IMR-90 (cell line): ENCODE data around the gene M6PR. TPM values are rescaled to one million over a fixed set of nuclear protein-coding genes. Genes with fewer than 3 reads are reported as not detected.
A peak's percentile ranks its signal among the peaks of the same experiment; 100 is the strongest.

Source experiments
- BHLHE40 ChIP-seq: fragments of 150-350 bp; IDR thresholded peaks from 2 replicates; pipeline ENCODE4 v1.6.1; 2016; ENCODE audit warnings: mild to moderate bottlenecking, low read depth, low read length
- CHD1 ChIP-seq: IDR thresholded peaks from 2 replicates; pipeline ENCODE4 v1.6.1; 2012; ENCODE audit warnings: low read depth, low read length, improper control_type of control experiment
- ELK1 ChIP-seq: fragments of 150-350 bp; IDR thresholded peaks from 2 replicates; pipeline ENCODE4 v1.6.1; 2016; ENCODE audit warnings: low read depth, mild to moderate bottlenecking, low read length, moderate library complexity, borderline replicate concordance
- POLR2A ChIP-seq: IDR thresholded peaks from 2 replicates; pipeline ENCODE4 v1.6.1; 2012; ENCODE audit warnings: mild to moderate bottlenecking, low read depth, low read length
- RAD21 ChIP-seq: IDR thresholded peaks from 2 replicates; pipeline ENCODE4 v1.6.1; 2012; ENCODE audit warnings: low read length, improper control_type of control experiment
- SMC3 ChIP-seq: fragments of 150-350 bp; IDR thresholded peaks from 2 replicates; pipeline ENCODE4 v1.6.1; 2016; ENCODE audit warnings: low read depth, mild to moderate bottlenecking, antibody characterized with exemption, low read length, moderate library complexity
- polyA plus RNA-seq, 3 experiments: library from polyadenylated mRNA; depleted of rRNA; stranded (reverse); fragments of >200 nt; gene quantifications; 2 replicates each; pipeline ENCODE4 v1.2.3, GENCODE V29; 2012; ENCODE audit warnings: low replicate concordance in 1 of 3
- total RNA-seq: library from RNA; depleted of rRNA; stranded (reverse); fragments of >200 nt; gene quantifications from 2 replicates; pipeline ENCODE4 v1.2.3, GENCODE V29; 2012

The M6PR gene
- total and polyA plus RNA-seq, 2 of the 4 experiments (the other 2 are of a cell fraction), result 86.6 to 140 TPM

- TF ChIP-seq ELK1 (no peak), SMC3 (peak; percentile 21; the same call in 1 of the 2 replicates), BHLHE40 (peak; percentile 71), POLR2A (peak; percentile 84; the same call in 1 of the 2 replicates), RAD21 (peak; percentile 47), CHD1 (no peak)
These were observed at the start of gene M6PR (continued) for GRCh38 chr12:8949342-8950220.
